HepG2 (cell line): ENCODE results near the gene ENTPD7. TPM values are rescaled to one million over a fixed set of nuclear protein-coding genes. Genes with fewer than 3 reads are reported as not detected.

ENCODE experiments used
- FOXA3 ChIP-seq: IDR thresholded peaks from 2 replicates; pipeline ENCODE4 v1.6.1; 2016; ENCODE audit warnings: missing genetic modification reagents, missing compliant biosample characterization
- MAFK ChIP-seq, 2 experiments: IDR thresholded peaks in 1 of 2; conservative IDR thresholded peaks in 1 of 2; 2 replicates each; pipeline ENCODE4 v1.6.1; 2011; ENCODE audit warnings: improper control_type of control experiment in 2 of 2, low read length in 2 of 2
- NFRKB ChIP-seq: fragments of 450-650 bp; IDR thresholded peaks from 2 replicates; pipeline ENCODE4 v1.6.1; 2017
- PPARG ChIP-seq: conservative IDR thresholded peaks from 2 replicates; pipeline ENCODE4 v1.6.1; 2016; ENCODE audit warnings: missing biosample characterization, missing genetic modification reagents
- ZMYM4 ChIP-seq: sonication (generic); formaldehyde crosslinking; IDR thresholded peaks from 2 replicates; pipeline ENCODE4 v1.8.1; 2023; ENCODE audit warnings: mild to moderate bottlenecking, missing genetic modification reagents
- ZNF407 ChIP-seq: sonication (generic); formaldehyde crosslinking; IDR thresholded peaks from one replicate; pipeline ENCODE4 v1.5.1; 2020; ENCODE audit warnings: mild to moderate bottlenecking, missing genetic modification reagents; ENCODE audit errors: not compliant biosample characterization
- ZNF484 ChIP-seq: sonication (generic); formaldehyde crosslinking; IDR thresholded peaks from 2 replicates; pipeline ENCODE4 v1.5.1; 2020; ENCODE audit warnings: mild to moderate bottlenecking, low read depth, missing genetic modification reagents, borderline replicate concordance
- ZNF589 ChIP-seq: sonication (generic); formaldehyde crosslinking; conservative IDR thresholded peaks from 2 replicates; pipeline ENCODE4 v1.8.0; 2022; ENCODE audit warnings: mild to moderate bottlenecking, moderate library complexity, missing genetic modification reagents
- polyA plus RNA-seq, 8 experiments: library from polyadenylated mRNA; depleted of rRNA in 3 of 8; stranded (reverse) in 7 of 8; unstranded in 1 of 8; fragments of >200 nt; fragmentation: Illumina TruSeq in 4 of 8; extraction: Trizol in 4 of 8; gene quantifications; 2 replicates each; pipeline versions ENCODE4 v1.2.1 to v1.2.3, GENCODE V29; 2011 to 2016; ENCODE audit warnings: low read depth in 4 of 8, missing spikeins in 1 of 8, mixed read lengths in 1 of 8; ENCODE audit not compliant: insufficient read depth in 1 of 8
- total RNA-seq, 5 experiments: library from RNA; depleted of rRNA; stranded (reverse); fragments of >200 nt; fragmentation: Illumina TruSeq; extraction: Trizol; gene quantifications; 2 replicates each; pipeline ENCODE4 v1.2.3, GENCODE V29; 2016; ENCODE audit warnings: low read depth in 1 of 5
- TF ChIP-seq, protein P1 (sequence below): sonication (generic); formaldehyde crosslinking; IDR thresholded peaks from 2 replicates; pipeline ENCODE4 v1.8.0; 2022; ENCODE audit warnings: mild to moderate bottlenecking, missing genetic modification reagents; ENCODE audit not compliant: insufficient replicate concordance
- TF ChIP-seq, protein P2 (sequence below): IDR thresholded peaks from 2 replicates; pipeline ENCODE4 v1.4.0; 2020; ENCODE audit warnings: mild to moderate bottlenecking, missing genetic modification reagents
- TF ChIP-seq, protein P3 (sequence below): sonication (generic); formaldehyde crosslinking; IDR thresholded peaks from 2 replicates; pipeline ENCODE4 v1.5.1; 2020; ENCODE audit warnings: missing genetic modification reagents, mild to moderate bottlenecking, borderline replicate concordance

The ENTPD7 gene
- total and polyA plus RNA-seq, 2 of the 13 experiments (the other 11 are each of a cell fraction or from before 2014, with no cell fraction given) = 7.6 to 36.5 TPM

- TF ChIP-seq ZNF407 (CRISPR knock-in tag) = peak; percentile 33
- TF ChIP-seq, protein P1, sequence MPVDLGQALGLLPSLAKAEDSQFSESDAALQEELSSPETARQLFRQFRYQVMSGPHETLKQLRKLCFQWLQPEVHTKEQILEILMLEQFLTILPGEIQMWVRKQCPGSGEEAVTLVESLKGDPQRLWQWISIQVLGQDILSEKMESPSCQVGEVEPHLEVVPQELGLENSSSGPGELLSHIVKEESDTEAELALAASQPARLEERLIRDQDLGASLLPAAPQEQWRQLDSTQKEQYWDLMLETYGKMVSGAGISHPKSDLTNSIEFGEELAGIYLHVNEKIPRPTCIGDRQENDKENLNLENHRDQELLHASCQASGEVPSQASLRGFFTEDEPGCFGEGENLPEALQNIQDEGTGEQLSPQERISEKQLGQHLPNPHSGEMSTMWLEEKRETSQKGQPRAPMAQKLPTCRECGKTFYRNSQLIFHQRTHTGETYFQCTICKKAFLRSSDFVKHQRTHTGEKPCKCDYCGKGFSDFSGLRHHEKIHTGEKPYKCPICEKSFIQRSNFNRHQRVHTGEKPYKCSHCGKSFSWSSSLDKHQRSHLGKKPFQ (CRISPR knock-in tag) = no peak
- TF ChIP-seq, protein P2, sequence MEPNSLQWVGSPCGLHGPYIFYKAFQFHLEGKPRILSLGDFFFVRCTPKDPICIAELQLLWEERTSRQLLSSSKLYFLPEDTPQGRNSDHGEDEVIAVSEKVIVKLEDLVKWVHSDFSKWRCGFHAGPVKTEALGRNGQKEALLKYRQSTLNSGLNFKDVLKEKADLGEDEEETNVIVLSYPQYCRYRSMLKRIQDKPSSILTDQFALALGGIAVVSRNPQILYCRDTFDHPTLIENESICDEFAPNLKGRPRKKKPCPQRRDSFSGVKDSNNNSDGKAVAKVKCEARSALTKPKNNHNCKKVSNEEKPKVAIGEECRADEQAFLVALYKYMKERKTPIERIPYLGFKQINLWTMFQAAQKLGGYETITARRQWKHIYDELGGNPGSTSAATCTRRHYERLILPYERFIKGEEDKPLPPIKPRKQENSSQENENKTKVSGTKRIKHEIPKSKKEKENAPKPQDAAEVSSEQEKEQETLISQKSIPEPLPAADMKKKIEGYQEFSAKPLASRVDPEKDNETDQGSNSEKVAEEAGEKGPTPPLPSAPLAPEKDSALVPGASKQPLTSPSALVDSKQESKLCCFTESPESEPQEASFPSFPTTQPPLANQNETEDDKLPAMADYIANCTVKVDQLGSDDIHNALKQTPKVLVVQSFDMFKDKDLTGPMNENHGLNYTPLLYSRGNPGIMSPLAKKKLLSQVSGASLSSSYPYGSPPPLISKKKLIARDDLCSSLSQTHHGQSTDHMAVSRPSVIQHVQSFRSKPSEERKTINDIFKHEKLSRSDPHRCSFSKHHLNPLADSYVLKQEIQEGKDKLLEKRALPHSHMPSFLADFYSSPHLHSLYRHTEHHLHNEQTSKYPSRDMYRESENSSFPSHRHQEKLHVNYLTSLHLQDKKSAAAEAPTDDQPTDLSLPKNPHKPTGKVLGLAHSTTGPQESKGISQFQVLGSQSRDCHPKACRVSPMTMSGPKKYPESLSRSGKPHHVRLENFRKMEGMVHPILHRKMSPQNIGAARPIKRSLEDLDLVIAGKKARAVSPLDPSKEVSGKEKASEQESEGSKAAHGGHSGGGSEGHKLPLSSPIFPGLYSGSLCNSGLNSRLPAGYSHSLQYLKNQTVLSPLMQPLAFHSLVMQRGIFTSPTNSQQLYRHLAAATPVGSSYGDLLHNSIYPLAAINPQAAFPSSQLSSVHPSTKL = peak; percentile 36
- no peak for TF ChIP-seq ZNF484
- TF ChIP-seq MAFK (conservative IDR thresholded peaks at IDR 0.05 in 1 of 2, IDR thresholded peaks at IDR 0.05 in 1 of 2; ENCODE audit: low read length in 2 of 2) = no peak
- no peak for TF ChIP-seq NFRKB
- TF ChIP-seq ZMYM4 (CRISPR knock-in tag) = peak; percentile 84
- TF ChIP-seq, protein P3, sequence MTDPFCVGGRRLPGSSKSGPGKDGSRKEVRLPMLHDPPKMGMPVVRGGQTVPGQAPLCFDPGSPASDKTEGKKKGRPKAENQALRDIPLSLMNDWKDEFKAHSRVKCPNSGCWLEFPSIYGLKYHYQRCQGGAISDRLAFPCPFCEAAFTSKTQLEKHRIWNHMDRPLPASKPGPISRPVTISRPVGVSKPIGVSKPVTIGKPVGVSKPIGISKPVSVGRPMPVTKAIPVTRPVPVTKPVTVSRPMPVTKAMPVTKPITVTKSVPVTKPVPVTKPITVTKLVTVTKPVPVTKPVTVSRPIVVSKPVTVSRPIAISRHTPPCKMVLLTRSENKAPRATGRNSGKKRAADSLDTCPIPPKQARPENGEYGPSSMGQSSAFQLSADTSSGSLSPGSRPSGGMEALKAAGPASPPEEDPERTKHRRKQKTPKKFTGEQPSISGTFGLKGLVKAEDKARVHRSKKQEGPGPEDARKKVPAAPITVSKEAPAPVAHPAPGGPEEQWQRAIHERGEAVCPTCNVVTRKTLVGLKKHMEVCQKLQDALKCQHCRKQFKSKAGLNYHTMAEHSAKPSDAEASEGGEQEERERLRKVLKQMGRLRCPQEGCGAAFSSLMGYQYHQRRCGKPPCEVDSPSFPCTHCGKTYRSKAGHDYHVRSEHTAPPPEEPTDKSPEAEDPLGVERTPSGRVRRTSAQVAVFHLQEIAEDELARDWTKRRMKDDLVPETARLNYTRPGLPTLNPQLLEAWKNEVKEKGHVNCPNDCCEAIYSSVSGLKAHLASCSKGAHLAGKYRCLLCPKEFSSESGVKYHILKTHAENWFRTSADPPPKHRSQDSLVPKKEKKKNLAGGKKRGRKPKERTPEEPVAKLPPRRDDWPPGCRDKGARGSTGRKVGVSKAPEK = peak; percentile 40; the same call in 1 of the 2 replicates
- no peak; the same call in 1 of the 2 replicates for TF ChIP-seq PPARG (CRISPR knock-in tag)
- peak; percentile 63; the same call in 1 of the 2 replicates for TF ChIP-seq FOXA3 (CRISPR knock-in tag)
- peak; percentile 75 for TF ChIP-seq ZNF589 (CRISPR knock-in tag)
Measured at GRCh38 chr10:99732033-99732842, 72.9 kb downstream of the ENTPD7 start, which contains the start of the genes COX15 and CUTC (continued).
